ENCODE measurements around the gene ZNF783.

- TF ChIP-seq CTCF (IDR thresholded peaks at IDR 0.05) (no peak), EP300 (IDR thresholded peaks at IDR 0.05) (no peak)
Observed at GRCh38 chr7:149295481-149295850, 33.5 kb downstream of the ZNF783 start.

Data from suprapubic skin (tissue), 3 donors.